ENCODE measurements around the gene CAMTA1.

CAMTA1 gene

GRCh38 chr1:7501084-7501491, 715.8 kb downstream of the CAMTA1 start:
- Histone ChIP-seq H3K79me2 (ENCODE audit: insufficient read depth, low read length) (no peaks in the 10 kb centered on the region), H4K20me1 (ENCODE audit: low read depth, low read length) (no peaks in the 10 kb centered on the region), H3K9ac (ENCODE audit: low read length) (no peak overlapping the region), H3K4me3 (ENCODE audit: insufficient read depth, low read length, poor library complexity, severe bottlenecking) (no peak overlapping the region), H3K27ac (ENCODE audit: low read depth, low read length) (no peak overlapping the region), H3K9me2 (replicated peaks; ENCODE audit: insufficient read depth, low read length) (no peaks in the 10 kb centered on the region), H3K4me2 (ENCODE audit: low read depth, low read length, poor library complexity, severe bottlenecking) (no peak overlapping the region), H3K9me3 (ENCODE audit: insufficient read depth, low read length) (peaks cover 5% of the 10 kb centered on the region; the same call in 1 of the 2 replicates), H2AFZ (ENCODE audit: low read depth, low read length, severe bottlenecking) (no peak overlapping the region), H3K36me3 (ENCODE audit: low read length) (no peaks in the 10 kb centered on the region), H3K27me3 (ENCODE audit: low read length) (no peaks in the 10 kb centered on the region), H3F3A (ENCODE audit: insufficient read depth) (no peaks in the 10 kb centered on the region)
- TF ChIP-seq EZH2phosphoT487 (conservative IDR thresholded peaks at IDR 0.05; ENCODE audit: low read length) (no peak), CTCF (IDR thresholded peaks at IDR 0.05; ENCODE audit: insufficient read depth, low read length, poor library complexity, severe bottlenecking) (no peak)

- H3K79me2 ChIP-seq (ENCODE audit: insufficient read depth, low read length), result no peaks in the 10 kb centered on the region
- H3K9ac ChIP-seq (ENCODE audit: low read length), result no peak overlapping the region
- no peaks in the 10 kb centered on the region for H3K27me3 ChIP-seq (ENCODE audit: low read length)
- H3K9me2 ChIP-seq (replicated peaks; ENCODE audit: insufficient read depth, low read length), result no peaks in the 10 kb centered on the region
- no peak for TF ChIP-seq CTCF (IDR thresholded peaks at IDR 0.05; ENCODE audit: insufficient read depth, low read length, poor library complexity, severe bottlenecking)
- TF ChIP-seq EZH2phosphoT487 (conservative IDR thresholded peaks at IDR 0.05; ENCODE audit: low read length), result no peak
- H3K9me3 ChIP-seq (ENCODE audit: insufficient read depth, low read length), result peaks cover 5% of the 10 kb centered on the region; the same call in 1 of the 2 replicates
- no peaks in the 10 kb centered on the region for H3K36me3 ChIP-seq (ENCODE audit: low read length)
- H3K4me2 ChIP-seq (ENCODE audit: low read depth, low read length, poor library complexity, severe bottlenecking), result no peak overlapping the region
- no peak overlapping the region for H2AFZ ChIP-seq (ENCODE audit: low read depth, low read length, severe bottlenecking)
- H3K27ac ChIP-seq (ENCODE audit: low read depth, low read length), result no peak overlapping the region
- no peaks in the 10 kb centered on the region for H4K20me1 ChIP-seq (ENCODE audit: low read depth, low read length)
- H3F3A ChIP-seq (ENCODE audit: insufficient read depth), result no peaks in the 10 kb centered on the region
- H3K4me3 ChIP-seq (ENCODE audit: insufficient read depth, low read length, poor library complexity, severe bottlenecking), result no peak overlapping the region
These were observed 716.7 kb downstream of the CAMTA1 start for GRCh38 chr1:7501723-7502603.

GRCh38 chr1:7503691-7504437, 718.6 kb downstream of the CAMTA1 start:
- TF ChIP-seq CTCF (IDR thresholded peaks at IDR 0.05; ENCODE audit: insufficient read depth, low read length, poor library complexity, severe bottlenecking) (no peak), EZH2phosphoT487 (conservative IDR thresholded peaks at IDR 0.05; ENCODE audit: low read length) (no peak)
- H4K20me1 ChIP-seq (ENCODE audit: low read depth, low read length), result no peaks in the 10 kb centered on the region
- H3K36me3 ChIP-seq (ENCODE audit: low read length), result no peaks in the 10 kb centered on the region
- no peak overlapping the region for H3K4me3 ChIP-seq (ENCODE audit: insufficient read depth, low read length, poor library complexity, severe bottlenecking)
- no peaks in the 10 kb centered on the region for H3K79me2 ChIP-seq (ENCODE audit: insufficient read depth, low read length)
- H3K27ac ChIP-seq (ENCODE audit: low read depth, low read length), result no peak overlapping the region
- no peaks in the 10 kb centered on the region for H3K27me3 ChIP-seq (ENCODE audit: low read length)
- H2AFZ ChIP-seq (ENCODE audit: low read depth, low read length, severe bottlenecking), result no peak overlapping the region
- H3K9me3 ChIP-seq (ENCODE audit: insufficient read depth, low read length), result no peaks in the 10 kb centered on the region
- no peak overlapping the region for H3K4me2 ChIP-seq (ENCODE audit: low read depth, low read length, poor library complexity, severe bottlenecking)
- no peaks in the 10 kb centered on the region for H3F3A ChIP-seq (ENCODE audit: insufficient read depth)
- no peak overlapping the region for H3K9ac ChIP-seq (ENCODE audit: low read length)
- no peaks in the 10 kb centered on the region for H3K9me2 ChIP-seq (replicated peaks; ENCODE audit: insufficient read depth, low read length)

Measured in SU-DHL-6 (cell line).